ENCODE measurements around the gene FBXO47. TPM values are rescaled to one million over a fixed set of nuclear protein-coding genes. Genes with fewer than 3 reads are reported as not detected.

FBXO47 gene
- total and polyA plus RNA-seq, 2 donors from 2014 or later = not detected

GRCh38 chr17:38892083-38892482, 75.1 kb downstream of the FBXO47 start:
- peaks cover 2 to 36% (median 21%) of the 10 kb centered on the region in 3 donors for H3K36me3 ChIP-seq (ENCODE audit: control insufficient read depth in 2 of 3, insufficient read depth in 3 of 3, low read length in 3 of 3)
- TF ChIP-seq CTCF (IDR thresholded peaks at IDR 0.05; ENCODE audit: borderline replicate concordance, extremely low read depth, insufficient read depth) = no peak
- H3K27ac ChIP-seq (ENCODE audit: low read depth in 2 of 2, low read length in 2 of 2) = no peak overlapping the region
- FAIRE-seq = no peak
- no peaks in the 10 kb centered on the region for H3K27me3 ChIP-seq (ENCODE audit: control insufficient read depth, insufficient read depth, low read length)
- DNase-seq = no peak
- intact Hi-C loops (cut with DNase I) = no loop called here
- H3K9ac ChIP-seq (ENCODE audit: low read length in 3 of 3) = no peak overlapping the region
- H3K4me3 ChIP-seq (ENCODE audit: low read length in 3 of 3) = no peak overlapping the region
- peaks cover 0 to 25% (median 15%) of the 10 kb centered on the region in 3 donors for H3K4me1 ChIP-seq (ENCODE audit: control insufficient read depth in 2 of 3, insufficient read depth in 2 of 3, low read depth in 1 of 3, low read length in 3 of 3)
- no peaks in the 10 kb centered on the region for H3K9me3 ChIP-seq (ENCODE audit: control insufficient read depth in 2 of 3, insufficient read depth in 1 of 3, low read length in 3 of 3)

GRCh38 chr17:38891441-38891840, 75.8 kb downstream of the FBXO47 start:
- Histone ChIP-seq H3K4me3 (ENCODE audit: low read length in 3 of 3) (no peak overlapping the region), H3K27ac (ENCODE audit: low read depth in 2 of 2, low read length in 2 of 2) (no peak overlapping the region), H3K27me3 (ENCODE audit: control insufficient read depth, insufficient read depth, low read length) (no peaks in the 10 kb centered on the region), H3K9ac (ENCODE audit: low read length in 3 of 3) (no peak overlapping the region), H3K4me1 (ENCODE audit: control insufficient read depth in 2 of 3, insufficient read depth in 2 of 3, low read depth in 1 of 3, low read length in 3 of 3) (peaks cover 0 to 20% (median 8%) of the 10 kb centered on the region in 3 donors), H3K9me3 (ENCODE audit: control insufficient read depth in 2 of 3, insufficient read depth in 1 of 3, low read length in 3 of 3) (no peaks in the 10 kb centered on the region), H3K36me3 (ENCODE audit: control insufficient read depth in 2 of 3, insufficient read depth in 3 of 3, low read length in 3 of 3) (peaks cover 2 to 36% (median 21%) of the 10 kb centered on the region in 3 donors)
- FAIRE-seq (no peak), DNase-seq (peak in 1 of 5 donors; percentile 41)
- no peak for TF ChIP-seq CTCF (IDR thresholded peaks at IDR 0.05; ENCODE audit: borderline replicate concordance, extremely low read depth, insufficient read depth)
- intact Hi-C loops (cut with DNase I) = no loop called here

- TF ChIP-seq CTCF (IDR thresholded peaks at IDR 0.05; ENCODE audit: borderline replicate concordance, extremely low read depth, insufficient read depth) = no peak
- H3K9ac ChIP-seq (ENCODE audit: low read length in 3 of 3) = no peak overlapping the region
- no peaks in the 10 kb centered on the region for H3K27me3 ChIP-seq (ENCODE audit: control insufficient read depth, insufficient read depth, low read length)
- intact Hi-C loops (cut with DNase I) = no loop called here
- H3K27ac ChIP-seq (ENCODE audit: low read depth in 2 of 2, low read length in 2 of 2) = no peak overlapping the region
- FAIRE-seq = no peak
- no peak overlapping the region for H3K4me3 ChIP-seq (ENCODE audit: low read length in 3 of 3)
- no peak for DNase-seq
- no peaks in the 10 kb centered on the region for H3K9me3 ChIP-seq (ENCODE audit: control insufficient read depth in 2 of 3, insufficient read depth in 1 of 3, low read length in 3 of 3)
- peaks cover 0 to 18% (median 7%) of the 10 kb centered on the region in 3 donors for H3K4me1 ChIP-seq (ENCODE audit: control insufficient read depth in 2 of 3, insufficient read depth in 2 of 3, low read depth in 1 of 3, low read length in 3 of 3)
- peaks cover 2 to 34% (median 21%) of the 10 kb centered on the region in 3 donors for H3K36me3 ChIP-seq (ENCODE audit: control insufficient read depth in 2 of 3, insufficient read depth in 3 of 3, low read length in 3 of 3)
These were observed 76.8 kb downstream of the FBXO47 start for GRCh38 chr17:38890410-38890746.
